Activated T-helper 1 cell treated with anti-CD3 and anti-CD28 coated beads, Interleukin-12 subunit alpha, Interleukin-12 subunit beta, Interleukin-2, Interleukin-4 antibody, amounts not matched to agents 30 ng/mL and 10 ng/mL and 1 ng/mL, durations not matched to agents 14 hours and 24 hours and 36 hours (primary cell): ENCODE data around the gene ACTRT2. TPM values are rescaled to one million over a fixed set of nuclear protein-coding genes. Genes with fewer than 3 reads are reported as not detected.

Experiments
- DNase-seq: peaks from one replicate; pipeline ENCODE4 v3.0.0; 2021; ENCODE audit warnings: low spot score
- H3K27ac Mint-ChIP-seq: one replicate; pipeline ENCODE4 v1.8.0; 2021; ENCODE audit warnings: mild to moderate bottlenecking, mixed read lengths
- H3K27me3 Mint-ChIP-seq: one replicate; pipeline ENCODE4 v1.8.0; 2022; ENCODE audit warnings: mild to moderate bottlenecking, moderate library complexity, mixed read lengths; ENCODE audit not compliant: insufficient read depth
- H3K36me3 Mint-ChIP-seq: one replicate; pipeline ENCODE4 v1.8.0; 2021; ENCODE audit warnings: low read depth, mixed read lengths
- H3K4me1 Mint-ChIP-seq: one replicate; pipeline ENCODE4 v1.8.0; 2021; ENCODE audit warnings: low read depth, mixed read lengths
- H3K4me3 Mint-ChIP-seq: one replicate; pipeline ENCODE4 v1.8.0; 2021; ENCODE audit warnings: mild to moderate bottlenecking, moderate library complexity, mixed read lengths
- H3K9me3 Mint-ChIP-seq: one replicate; pipeline ENCODE4 v1.8.0; 2021; ENCODE audit warnings: mixed read lengths
- intact Hi-C: fragments of 100-400 bp; cut with micrococcal nuclease; formaldehyde crosslinking; loops from one replicate; pipeline ENCODE4 v1.15.1; 2024
- total RNA-seq: library from RNA; stranded (reverse); gene quantifications from 2 replicates; pipeline ENCODE4 v1.2.3, GENCODE V29; 2022

The ACTRT2 gene
- total RNA-seq, 1 donor from 2014 or later, result not detected

DNA sequence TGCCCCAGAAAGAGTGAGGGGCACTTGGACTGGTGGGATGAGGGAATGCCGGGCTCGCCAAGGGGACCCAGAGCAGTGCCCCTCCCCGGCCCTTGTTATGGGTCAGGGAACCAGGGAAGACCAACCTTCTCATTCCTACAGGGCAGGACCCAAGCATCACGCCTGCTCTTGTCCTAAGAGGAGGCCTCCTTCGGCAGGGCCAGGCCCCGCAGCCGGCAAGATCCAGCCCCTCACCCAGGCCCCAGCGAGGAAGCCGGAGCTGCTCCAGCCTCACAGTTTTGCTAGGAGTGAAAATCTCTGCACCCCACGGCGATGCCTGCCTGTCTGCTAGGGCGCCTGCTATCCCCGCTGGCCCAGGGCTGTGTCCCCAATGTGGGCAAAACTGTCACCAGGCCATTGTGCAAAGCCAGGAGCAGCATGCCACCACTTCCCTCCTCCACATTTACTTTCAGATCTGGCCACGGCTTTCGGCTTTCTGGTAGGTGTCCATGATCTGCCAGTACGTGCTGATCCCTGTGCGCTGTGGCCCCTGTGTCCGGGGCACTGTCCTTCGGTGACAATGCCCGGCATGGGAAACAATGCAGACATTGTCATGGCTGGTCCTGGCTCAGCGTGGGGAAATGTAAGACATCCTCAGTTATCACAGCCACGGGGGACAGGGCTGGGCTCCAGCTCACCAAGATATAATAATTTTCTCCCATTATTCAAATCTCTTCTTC is 9.6 kb downstream of the ACTRT2 start:
- DNase-seq, result no peak
- H3K27ac Mint-ChIP-seq, result no peak overlapping the region
- intact Hi-C loops, result no loop called here
- no peaks in the 10 kb centered on the region for H3K4me1 Mint-ChIP-seq
- no peak overlapping the region for H3K4me3 Mint-ChIP-seq
- no peaks in the 10 kb centered on the region for H3K27me3 Mint-ChIP-seq
- H3K9me3 Mint-ChIP-seq, result no peaks in the 10 kb centered on the region
- no peaks in the 10 kb centered on the region for H3K36me3 Mint-ChIP-seq

- Mint-ChIP-seq H3K36me3 (no peaks in the 10 kb centered on the region), H3K27ac (no peak overlapping the region), H3K4me3 (no peak overlapping the region), H3K9me3 (no peaks in the 10 kb centered on the region), H3K4me1 (no peaks in the 10 kb centered on the region), H3K27me3 (no peaks in the 10 kb centered on the region)
- intact Hi-C loops, result no loop called here
- DNase-seq, result no peak
Observed at GRCh38 chr1:3031401-3032221, 10.3 kb downstream of the ACTRT2 start.

DNA sequence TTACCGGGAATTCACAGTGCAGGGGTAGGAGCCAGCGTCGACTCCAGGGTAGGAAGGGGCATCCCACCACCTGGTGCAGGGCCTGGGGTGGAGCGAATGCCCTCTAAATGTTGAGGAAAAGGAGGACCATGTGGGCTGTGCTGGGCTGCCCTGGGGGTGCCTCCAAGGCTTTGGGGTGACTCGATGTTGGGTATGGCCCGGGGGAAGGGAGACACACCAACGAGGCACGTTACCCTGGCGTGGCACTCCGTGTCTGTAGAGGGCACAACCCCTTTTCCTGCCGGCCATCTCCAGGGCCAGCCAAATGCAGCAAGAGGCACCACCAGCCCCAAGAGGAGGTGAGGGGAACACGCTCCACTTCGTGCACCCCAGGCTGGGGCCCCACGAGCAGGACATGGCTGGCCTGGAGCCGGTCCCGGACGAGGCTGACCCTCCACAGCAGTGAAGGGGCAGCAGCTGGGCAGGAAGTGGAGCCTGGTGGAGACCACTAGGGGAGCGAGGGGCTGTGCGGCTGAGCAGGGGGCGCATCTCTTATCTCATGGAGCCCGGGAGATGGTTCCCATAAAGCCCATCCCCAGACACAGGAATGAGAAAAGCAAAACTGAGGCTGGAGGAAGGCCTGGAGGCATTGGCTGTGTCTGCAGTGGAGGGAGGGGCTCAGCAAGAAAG is 11.2 kb downstream of the ACTRT2 start:
- Mint-ChIP-seq H3K4me3 (no peak overlapping the region), H3K36me3 (no peaks in the 10 kb centered on the region), H3K27ac (no peak overlapping the region), H3K9me3 (no peaks in the 10 kb centered on the region), H3K27me3 (no peaks in the 10 kb centered on the region), H3K4me1 (no peaks in the 10 kb centered on the region)
- intact Hi-C loops, result no loop called here
- DNase-seq, result no peak

GRCh38 chr1:3033040-3033789 is 11.9 kb downstream of the ACTRT2 start:
- H3K27ac Mint-ChIP-seq, result no peak overlapping the region
- no peak overlapping the region for H3K4me3 Mint-ChIP-seq
- DNase-seq, result no peak
- no peaks in the 10 kb centered on the region for H3K36me3 Mint-ChIP-seq
- H3K4me1 Mint-ChIP-seq, result no peaks in the 10 kb centered on the region
- no peaks in the 10 kb centered on the region for H3K27me3 Mint-ChIP-seq
- intact Hi-C loops, result no loop called here
- H3K9me3 Mint-ChIP-seq, result no peaks in the 10 kb centered on the region

DNA sequence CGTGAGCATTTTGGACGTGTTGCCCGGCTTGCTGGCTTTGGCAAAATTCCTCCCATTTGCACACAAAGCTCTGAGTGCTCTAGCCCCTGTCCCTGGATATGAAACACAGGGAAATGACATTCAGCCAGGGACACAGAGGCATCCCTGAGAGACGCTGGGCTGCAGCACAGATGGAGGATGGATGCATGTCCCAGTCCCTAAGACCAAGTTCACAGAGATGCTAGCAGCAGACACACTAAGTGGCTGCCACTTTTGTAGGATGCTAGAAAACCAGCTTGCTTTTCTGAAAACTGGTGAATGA is 12.5 kb downstream of the ACTRT2 start:
- DNase-seq, result no peak
- H3K36me3 Mint-ChIP-seq, result no peaks in the 10 kb centered on the region
- intact Hi-C loops, result no loop called here
- no peaks in the 10 kb centered on the region for H3K27me3 Mint-ChIP-seq
- H3K4me1 Mint-ChIP-seq, result no peaks in the 10 kb centered on the region
- no peak overlapping the region for H3K4me3 Mint-ChIP-seq
- H3K9me3 Mint-ChIP-seq, result no peaks in the 10 kb centered on the region
- H3K27ac Mint-ChIP-seq, result no peak overlapping the region

DNA sequence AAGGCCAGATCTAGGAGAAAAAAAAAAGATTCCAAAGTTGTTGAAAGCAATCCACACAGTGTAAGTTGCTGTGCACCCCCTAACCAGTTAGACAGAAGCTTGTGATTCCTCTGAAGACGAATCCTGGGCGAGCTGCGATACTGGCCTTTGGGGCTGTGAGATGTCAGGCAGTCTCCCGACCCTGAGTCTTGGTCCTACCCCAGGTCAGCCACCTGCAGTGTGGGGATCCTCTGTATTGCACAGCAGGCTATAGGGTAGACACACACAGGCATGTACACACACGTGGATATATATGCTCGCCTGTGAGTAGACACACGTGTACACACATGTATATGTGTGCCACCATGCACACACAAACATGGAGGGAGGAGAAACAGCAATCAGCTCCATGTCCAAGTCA is 12.9 kb downstream of the ACTRT2 start:
- no peak for DNase-seq
- no peaks in the 10 kb centered on the region for H3K27me3 Mint-ChIP-seq
- no peaks in the 10 kb centered on the region for H3K4me1 Mint-ChIP-seq
- H3K27ac Mint-ChIP-seq, result no peak overlapping the region
- no peak overlapping the region for H3K4me3 Mint-ChIP-seq
- no peaks in the 10 kb centered on the region for H3K9me3 Mint-ChIP-seq
- H3K36me3 Mint-ChIP-seq, result no peaks in the 10 kb centered on the region
- intact Hi-C loops, result no loop called here

- H3K9me3 Mint-ChIP-seq, result no peaks in the 10 kb centered on the region
- no peak overlapping the region for H3K4me3 Mint-ChIP-seq
- H3K27me3 Mint-ChIP-seq, result no peaks in the 10 kb centered on the region
- intact Hi-C loops, result no loop called here
- no peak overlapping the region for H3K27ac Mint-ChIP-seq
- H3K4me1 Mint-ChIP-seq, result no peaks in the 10 kb centered on the region
- DNase-seq, result no peak
- no peaks in the 10 kb centered on the region for H3K36me3 Mint-ChIP-seq
Observed at GRCh38 chr1:3034728-3035562, 13.7 kb downstream of the ACTRT2 start.

DNA sequence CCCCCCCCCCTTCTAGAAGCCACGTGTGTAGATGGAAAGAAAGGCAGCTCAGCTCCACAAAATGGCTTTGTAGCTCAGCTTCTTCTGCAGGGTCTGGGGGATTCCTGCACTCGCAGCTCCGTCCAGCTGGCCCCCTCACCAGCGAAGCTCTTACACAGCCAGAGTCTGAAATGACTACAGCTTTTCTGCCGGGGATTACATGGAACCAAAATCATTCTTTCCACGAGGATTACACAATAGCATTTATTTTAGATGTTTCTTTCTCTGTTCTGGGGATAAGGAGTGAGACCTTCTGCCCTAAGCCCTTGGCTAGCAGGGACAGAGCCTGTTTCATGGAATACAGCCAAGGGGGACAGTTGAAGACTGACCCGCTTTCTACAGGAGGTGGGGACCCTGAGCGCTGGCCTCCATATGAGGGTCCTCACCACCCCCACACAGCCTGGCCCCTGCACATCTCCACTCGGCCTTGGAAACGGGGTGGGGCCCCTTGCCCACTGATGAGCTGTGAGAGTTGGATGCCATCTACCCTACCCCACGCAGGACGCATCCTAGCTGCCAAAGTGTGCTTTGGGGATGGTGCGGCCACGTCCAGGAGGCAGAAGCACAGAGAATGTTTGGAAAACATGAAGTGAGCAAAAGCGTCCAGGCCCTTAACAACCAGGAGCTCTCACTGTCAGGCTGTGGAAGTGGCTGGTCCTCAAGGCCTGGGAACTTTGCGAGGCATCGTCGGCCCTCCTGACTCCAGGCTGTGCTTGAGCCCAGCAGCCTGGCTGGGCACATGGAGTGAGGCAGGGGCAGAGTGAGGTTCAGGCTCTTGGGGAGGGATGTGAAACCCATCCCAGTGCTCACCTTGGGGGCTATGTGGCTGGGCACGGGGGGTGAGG is 14.5 kb downstream of the ACTRT2 start:
- H3K36me3 Mint-ChIP-seq, result no peaks in the 10 kb centered on the region
- intact Hi-C loops, result no loop called here
- H3K4me3 Mint-ChIP-seq, result no peak overlapping the region
- H3K27me3 Mint-ChIP-seq, result no peaks in the 10 kb centered on the region
- no peak for DNase-seq
- H3K4me1 Mint-ChIP-seq, result no peaks in the 10 kb centered on the region
- H3K27ac Mint-ChIP-seq, result no peak overlapping the region
- H3K9me3 Mint-ChIP-seq, result no peaks in the 10 kb centered on the region

GRCh38 chr1:3036447-3037280 is 15.4 kb downstream of the ACTRT2 start:
- H3K4me3 Mint-ChIP-seq, result no peak overlapping the region
- intact Hi-C loops, result no loop called here
- no peak overlapping the region for H3K27ac Mint-ChIP-seq
- H3K4me1 Mint-ChIP-seq, result no peaks in the 10 kb centered on the region
- DNase-seq, result no peak
- H3K9me3 Mint-ChIP-seq, result no peaks in the 10 kb centered on the region
- H3K36me3 Mint-ChIP-seq, result no peaks in the 10 kb centered on the region
- H3K27me3 Mint-ChIP-seq, result no peaks in the 10 kb centered on the region

- Mint-ChIP-seq H3K4me3 (no peak overlapping the region), H3K36me3 (no peaks in the 10 kb centered on the region), H3K27me3 (no peaks in the 10 kb centered on the region), H3K27ac (no peak overlapping the region), H3K9me3 (no peaks in the 10 kb centered on the region), H3K4me1 (no peaks in the 10 kb centered on the region)
- no peak for DNase-seq
- intact Hi-C loops, result no loop called here
Observed at GRCh38 chr1:3037281-3038040, 16.2 kb downstream of the ACTRT2 start.
